Stimulated activated CD4-positive, alpha-beta T cell treated with anti-CD3 and anti-CD28 coated beads, Interleukin-12 subunit alpha, Interleukin-12 subunit beta, amount 100 ng/mL, for 4 hours (primary cell): ENCODE results near the gene SCN1B.

Experiments used
- DNase-seq: peaks from one replicate; pipeline ENCODE4 v3.0.0-alpha.2; 2020

The SCN1B gene

DNA sequence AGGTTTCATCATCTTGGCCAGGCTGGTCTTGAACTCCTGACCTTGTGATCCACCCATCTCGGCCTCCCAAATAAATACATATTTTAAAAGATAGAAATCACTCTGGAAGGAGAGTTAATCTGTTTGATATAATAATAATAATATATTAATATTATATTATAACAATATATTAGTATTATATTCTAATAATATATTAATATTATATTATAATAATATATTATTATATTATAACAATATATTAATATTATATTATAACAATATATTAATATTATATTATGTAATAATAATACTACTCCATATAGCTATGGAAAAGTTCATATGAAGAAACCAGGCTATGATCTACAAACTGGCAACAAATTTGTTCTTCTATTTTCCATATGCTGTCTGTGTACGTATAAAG, 28.1 kb downstream of the SCN1B start:
- DNase-seq = no peak

GRCh38 chr19:35059006-35059798, 28.9 kb downstream of the SCN1B start:
- DNase-seq = no peak

DNA sequence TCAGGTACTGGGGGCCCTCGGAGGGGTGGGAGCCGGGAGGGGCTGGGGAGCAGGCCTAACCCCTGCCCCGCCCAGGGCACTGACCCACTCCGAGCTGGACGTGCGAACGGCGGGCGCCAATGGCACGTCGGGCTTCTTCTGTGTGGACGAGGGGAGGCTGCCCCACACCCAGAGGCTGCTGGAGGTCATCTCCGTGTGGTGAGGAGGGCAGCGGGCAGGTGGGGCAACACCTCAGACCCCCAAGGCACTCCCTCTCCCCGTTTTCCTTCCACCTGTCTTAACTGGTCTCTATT, 29.5 kb downstream of the SCN1B start:
- no peak for DNase-seq

DNA sequence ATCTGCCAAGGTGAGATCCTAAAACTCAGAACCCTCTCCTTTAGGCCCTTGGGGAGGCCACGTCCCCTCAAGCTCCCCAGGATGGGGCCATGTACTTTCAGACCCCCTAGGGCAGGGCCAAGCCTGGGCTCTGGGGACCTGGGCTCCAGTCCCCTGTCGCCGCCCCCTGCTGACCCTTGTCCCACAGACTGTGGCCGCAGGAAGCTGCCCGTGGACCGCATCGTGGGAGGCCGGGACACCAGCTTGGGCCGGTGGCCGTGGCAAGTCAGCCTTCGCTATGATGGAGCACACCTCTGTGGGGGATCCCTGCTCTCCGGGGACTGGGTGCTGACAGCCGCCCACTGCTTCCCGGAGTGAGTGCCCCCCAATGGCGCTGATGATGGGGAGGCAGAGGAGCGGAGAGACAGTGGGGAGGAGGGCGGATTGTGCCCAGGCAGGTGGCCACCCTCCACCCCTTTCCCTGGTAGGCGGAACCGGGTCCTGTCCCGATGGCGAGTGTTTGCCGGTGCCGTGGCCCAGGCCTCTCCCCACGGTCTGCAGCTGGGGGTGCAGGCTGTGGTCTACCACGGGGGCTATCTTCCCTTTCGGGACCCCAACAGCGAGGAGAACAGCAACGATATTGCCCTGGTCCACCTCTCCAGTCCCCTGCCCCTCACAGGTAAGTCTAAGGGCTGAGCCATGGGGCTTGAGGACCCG, 30.0 kb downstream of the SCN1B start:
- DNase-seq = no peak

DNA sequence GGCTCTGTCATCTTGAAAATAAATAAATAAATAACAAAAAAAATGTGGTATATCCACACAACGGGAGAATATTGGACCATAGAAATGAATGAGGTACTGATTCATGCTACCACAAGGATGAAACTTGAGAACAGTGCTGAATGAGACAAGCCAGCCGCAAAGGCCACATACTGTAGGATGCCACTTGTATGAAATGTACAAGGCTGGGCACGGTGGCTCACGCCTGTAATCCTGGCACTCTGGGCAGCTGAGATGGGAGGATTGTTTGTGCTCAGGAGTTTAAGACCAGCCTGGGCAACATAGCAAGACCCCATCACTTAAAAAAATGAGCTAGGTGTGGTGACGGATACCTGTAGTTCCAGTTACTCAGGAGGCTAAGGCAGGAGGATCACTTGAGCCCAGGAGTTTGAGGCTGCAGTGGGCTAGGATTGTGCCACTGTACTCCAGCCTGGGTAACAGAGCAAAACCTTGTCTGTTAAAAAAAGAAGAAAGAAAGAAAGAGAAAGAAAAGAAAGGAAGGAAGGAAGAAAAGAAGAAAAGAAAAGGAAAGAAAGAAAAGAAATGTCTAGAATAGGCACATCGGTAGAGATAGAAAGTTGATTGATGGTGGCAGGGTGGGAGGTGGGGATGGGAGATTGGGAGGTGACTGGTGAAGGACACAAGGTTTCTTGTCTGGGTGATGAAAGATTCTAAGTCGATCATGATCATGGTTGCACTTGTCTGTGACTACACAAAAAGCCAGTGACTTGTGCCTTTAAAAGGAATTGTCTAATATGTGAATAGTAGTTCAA, 31.5 kb downstream of the SCN1B start:
- no peak for DNase-seq

GRCh38 chr19:35062942-35063341, 32.7 kb downstream of the SCN1B start:
- DNase-seq = no peak

DNA sequence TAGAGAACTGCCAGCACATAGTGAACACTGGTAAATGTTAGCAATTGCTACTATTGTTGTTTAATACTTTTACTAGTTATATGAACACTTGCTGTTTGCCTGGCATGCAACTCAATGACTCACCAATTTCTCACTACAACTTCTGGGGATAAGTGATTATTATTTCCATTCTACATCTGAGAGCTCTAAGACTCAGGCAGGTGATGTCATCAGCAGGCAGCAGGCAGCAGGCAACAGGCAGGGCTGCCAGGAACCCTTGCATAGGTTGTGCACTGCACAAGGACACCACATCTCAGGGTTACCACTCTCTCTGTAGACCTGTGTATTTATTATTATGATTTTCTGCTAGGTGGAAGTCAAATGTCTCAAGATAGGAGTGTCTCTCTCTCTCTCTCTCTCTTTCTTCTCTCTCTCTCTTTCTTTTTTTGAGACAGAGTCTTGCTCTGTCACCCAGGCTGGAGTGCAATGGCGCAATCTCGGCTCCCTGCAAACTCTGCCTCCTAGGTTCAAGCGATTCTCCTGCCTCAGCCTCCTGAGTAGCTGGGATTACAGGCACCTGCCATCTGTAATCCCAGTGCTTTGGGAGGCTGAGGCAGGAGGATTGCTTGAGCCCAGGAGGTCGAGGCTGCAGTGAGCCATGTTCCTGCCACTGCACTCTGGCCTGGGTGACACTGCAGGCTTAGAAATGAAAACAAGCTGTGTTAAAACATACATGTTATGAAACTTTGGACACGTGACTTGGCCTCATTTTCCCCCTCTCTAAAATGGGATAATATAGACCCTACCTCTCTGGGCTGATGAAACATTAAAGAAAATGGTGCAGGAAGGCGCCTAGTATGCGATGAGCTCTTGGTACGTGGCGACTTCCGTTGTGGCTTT, 33.9 kb downstream of the SCN1B start:
- no peak for DNase-seq

- no peak for DNase-seq
These were observed 35.3 kb downstream of the SCN1B start for GRCh38 chr19:35065574-35065973.

DNA sequence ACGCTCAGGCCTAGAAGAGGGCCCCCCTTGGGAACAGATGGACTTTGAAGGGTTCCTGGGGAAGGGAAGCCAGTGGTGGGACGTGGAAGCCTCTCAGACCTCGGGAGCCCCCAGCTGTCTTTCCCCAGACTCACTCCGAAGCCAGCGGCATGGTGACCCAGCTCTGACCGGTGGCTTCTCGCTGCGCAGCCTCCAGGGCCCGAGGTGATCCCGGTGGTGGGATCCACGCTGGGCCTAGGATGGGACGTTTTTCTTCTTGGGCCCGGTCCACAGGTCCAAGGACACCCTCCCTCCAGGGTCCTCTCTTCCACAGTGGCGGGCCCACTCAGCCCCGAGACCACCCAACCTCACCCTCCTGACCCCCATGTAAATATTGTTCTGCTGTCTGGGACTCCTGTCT, 35.9 kb downstream of the SCN1B start:
- DNase-seq = no peak

DNA sequence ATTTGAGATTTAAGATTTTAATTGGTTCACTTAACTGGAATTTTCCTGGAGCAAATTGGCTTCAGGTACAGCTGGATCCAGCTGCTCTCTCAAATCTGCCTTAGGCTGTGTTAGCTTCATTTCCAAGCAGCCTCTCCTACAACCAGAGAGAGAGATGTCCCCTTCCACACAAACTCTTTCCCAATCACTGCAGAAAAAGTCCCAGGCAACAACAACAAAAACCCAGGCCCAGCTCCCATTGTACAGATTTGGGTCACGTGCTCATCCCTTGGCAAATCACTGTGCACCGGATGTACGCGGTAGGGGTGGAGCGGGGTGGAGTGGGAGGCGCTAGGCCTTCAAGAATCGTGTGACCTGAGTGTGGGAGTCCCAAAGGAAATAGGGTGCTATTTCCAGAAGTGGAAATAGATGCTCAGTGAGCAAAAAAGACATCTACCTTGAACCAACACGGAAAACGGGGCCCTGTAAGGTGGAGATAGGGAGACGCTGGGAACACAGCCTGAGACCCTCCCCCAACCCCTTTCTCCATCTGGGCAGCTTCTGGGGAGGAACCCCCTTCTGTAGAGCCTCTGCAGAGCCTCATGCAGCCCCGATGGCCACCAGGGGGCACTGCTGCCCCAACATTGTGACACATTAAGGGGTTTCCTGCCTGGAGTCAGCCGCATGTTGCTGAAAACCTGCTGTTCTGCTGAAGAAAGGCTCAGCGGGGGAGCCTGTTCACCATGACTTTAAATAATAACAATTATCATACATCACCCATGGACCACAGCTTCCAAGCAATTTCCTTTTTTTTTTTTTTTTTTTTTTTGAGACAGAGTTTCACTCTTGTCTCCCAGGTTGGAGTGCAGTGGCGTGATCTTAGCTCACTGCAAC, 36.7 kb downstream of the SCN1B start:
- peak; percentile 93 for DNase-seq

GRCh38 chr19:35068941-35069634, 38.8 kb downstream of the SCN1B start:
- no peak for DNase-seq

DNA sequence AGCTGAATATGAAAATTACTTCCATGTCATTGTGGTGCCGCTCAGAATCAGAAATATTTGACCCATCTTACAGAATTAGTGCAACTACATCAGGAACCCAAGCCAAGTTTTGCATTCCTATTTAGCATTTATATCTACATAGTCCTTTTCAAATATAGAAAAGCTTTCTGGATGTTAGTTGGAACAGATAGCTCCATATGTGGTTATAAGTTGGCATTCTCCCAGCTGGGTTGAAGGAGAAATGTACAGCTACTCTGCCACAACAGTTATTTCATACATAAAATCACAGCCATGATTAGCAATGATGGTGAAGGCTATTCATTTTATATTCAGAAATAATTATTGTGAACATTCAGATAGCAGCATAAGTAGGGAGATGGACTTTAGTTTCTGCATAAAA, 39.4 kb downstream of the SCN1B start:
- DNase-seq = no peak

GRCh38 chr19:35070471-35070870, 40.2 kb downstream of the SCN1B start:
- no peak for DNase-seq

- no peak for DNase-seq
These were observed 43.2 kb downstream of the SCN1B start for GRCh38 chr19:35073516-35073915.

DNA sequence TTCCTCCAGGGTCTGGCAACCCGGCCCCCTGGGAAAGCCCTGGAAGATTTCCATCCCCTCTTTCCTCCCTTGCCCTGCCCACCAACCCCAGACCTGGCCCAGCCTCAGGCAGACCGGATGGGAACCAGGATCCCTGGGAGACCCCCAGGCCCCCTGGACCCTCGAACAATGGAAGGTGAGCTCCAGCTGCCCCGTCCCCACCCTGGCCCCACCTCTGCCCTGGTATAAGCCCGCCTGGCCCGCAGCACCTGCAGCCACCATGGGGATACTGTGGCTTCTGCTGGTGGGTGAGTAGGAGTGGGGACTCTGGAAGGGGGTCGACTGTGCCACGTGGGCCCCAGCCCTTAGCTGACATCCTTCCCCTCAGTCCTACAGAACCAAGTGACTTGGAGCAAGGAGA, 43.7 kb downstream of the SCN1B start:
- DNase-seq = no peak

GRCh38 chr19:35074426-35075201, 44.3 kb downstream of the SCN1B start:
- no peak for DNase-seq

DNA sequence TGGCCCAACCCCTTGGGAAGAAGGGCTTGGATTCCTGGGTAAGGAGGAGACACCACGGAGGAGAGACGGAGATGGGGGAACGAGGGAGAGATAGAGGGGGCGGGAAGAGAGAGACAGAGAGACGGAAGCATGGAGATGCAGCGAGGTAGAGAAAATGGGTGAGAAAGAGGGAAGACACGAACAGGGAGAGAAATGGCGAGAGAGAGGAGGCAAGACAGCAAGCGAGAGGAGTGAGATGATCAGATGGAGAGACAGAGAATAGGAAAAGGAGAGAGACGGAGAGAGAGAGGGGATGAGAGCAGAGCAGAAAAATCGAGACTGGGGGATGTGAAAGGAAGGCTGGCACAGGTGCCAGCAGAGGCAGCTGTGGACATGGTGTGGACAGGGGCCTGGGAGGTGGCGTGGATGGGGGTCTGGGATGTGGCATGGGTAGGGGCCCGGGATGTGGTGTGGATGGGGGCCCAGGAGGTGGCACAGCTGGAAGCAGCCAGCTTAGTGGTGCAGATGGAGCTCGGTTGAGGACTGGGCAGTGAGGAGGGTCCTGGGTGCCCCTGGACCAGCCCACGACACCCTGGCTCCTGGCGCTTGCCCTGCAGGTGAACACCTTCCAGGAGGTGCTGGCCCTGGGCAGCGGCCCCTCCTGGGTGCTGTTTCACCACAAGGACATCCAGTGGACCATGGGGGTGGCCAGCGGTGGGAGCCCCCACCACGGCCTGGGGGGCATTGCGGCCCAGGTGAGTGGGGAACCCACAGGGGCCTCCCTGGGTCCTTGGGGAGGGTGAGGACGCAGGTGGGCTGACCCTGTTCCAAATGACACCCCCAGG, 45.1 kb downstream of the SCN1B start:
- no peak for DNase-seq

GRCh38 chr19:35076026-35076370, 45.7 kb downstream of the SCN1B start:
- no peak for DNase-seq

GRCh38 chr19:35076657-35077056, 46.4 kb downstream of the SCN1B start:
- no peak for DNase-seq
